GM19099 (cell line): ENCODE measurements around the gene IQSEC1.

Experiments used
- POLR2A ChIP-seq: IDR thresholded peaks from 3 replicates; pipeline ENCODE4 v1.6.1; 2011; ENCODE audit warnings: low read depth; ENCODE audit not compliant: insufficient read length; ENCODE audit errors: extremely low read depth

Gene IQSEC1

GRCh38 chr3:12995389-12996180 is 77.6 kb downstream of the IQSEC1 start:
- no peak for TF ChIP-seq POLR2A

- TF ChIP-seq POLR2A, result no peak
Observed at GRCh38 chr3:12994607-12995388, 78.4 kb downstream of the IQSEC1 start.

- TF ChIP-seq POLR2A, result peak; percentile 19
Observed at GRCh38 chr3:12994357-12994606, 78.9 kb downstream of the IQSEC1 start.

- no peak for TF ChIP-seq POLR2A
Observed at GRCh38 chr3:12993517-12994356, 79.5 kb downstream of the IQSEC1 start.

- no peak for TF ChIP-seq POLR2A
Observed at GRCh38 chr3:12992629-12993516, 80.4 kb downstream of the IQSEC1 start.

- no peak for TF ChIP-seq POLR2A
Observed at GRCh38 chr3:12991861-12992281, 81.4 kb downstream of the IQSEC1 start.

GRCh38 chr3:12991481-12991837 is 81.8 kb downstream of the IQSEC1 start:
- no peak for TF ChIP-seq POLR2A

GRCh38 chr3:12990781-12991480 is 82.3 kb downstream of the IQSEC1 start:
- TF ChIP-seq POLR2A, result no peak

- no peak for TF ChIP-seq POLR2A
Observed at GRCh38 chr3:12990306-12990705, 82.9 kb downstream of the IQSEC1 start.

GRCh38 chr3:12988728-12989454 is 84.3 kb downstream of the IQSEC1 start:
- TF ChIP-seq POLR2A, result no peak

GRCh38 chr3:12987602-12988001 is 85.6 kb downstream of the IQSEC1 start:
- TF ChIP-seq POLR2A, result no peak

- no peak for TF ChIP-seq POLR2A
Observed at GRCh38 chr3:12986986-12987385, 86.2 kb downstream of the IQSEC1 start.

GRCh38 chr3:12986521-12986920 is 86.7 kb downstream of the IQSEC1 start:
- TF ChIP-seq POLR2A, result no peak

GRCh38 chr3:12986031-12986430 is 87.2 kb downstream of the IQSEC1 start:
- no peak for TF ChIP-seq POLR2A

GRCh38 chr3:12985148-12985547 is 88.1 kb downstream of the IQSEC1 start:
- no peak for TF ChIP-seq POLR2A
